LNCAP (cell line): Measurements from ENCODE around the gene KRT1.
A peak's percentile ranks its signal among the peaks of the same experiment; 100 is the strongest.

Experiments
- TF ChIP-seq, protein P1 (sequence below): fragments of 450-650 bp; IDR thresholded peaks from 2 replicates; pipeline ENCODE4 v1.5.1; 2017; ENCODE audit warnings: mild to moderate bottlenecking

The KRT1 gene

GRCh38 chr12:52672321-52672933, 7.8 kb downstream of the KRT1 start:
- TF ChIP-seq, protein P1, sequence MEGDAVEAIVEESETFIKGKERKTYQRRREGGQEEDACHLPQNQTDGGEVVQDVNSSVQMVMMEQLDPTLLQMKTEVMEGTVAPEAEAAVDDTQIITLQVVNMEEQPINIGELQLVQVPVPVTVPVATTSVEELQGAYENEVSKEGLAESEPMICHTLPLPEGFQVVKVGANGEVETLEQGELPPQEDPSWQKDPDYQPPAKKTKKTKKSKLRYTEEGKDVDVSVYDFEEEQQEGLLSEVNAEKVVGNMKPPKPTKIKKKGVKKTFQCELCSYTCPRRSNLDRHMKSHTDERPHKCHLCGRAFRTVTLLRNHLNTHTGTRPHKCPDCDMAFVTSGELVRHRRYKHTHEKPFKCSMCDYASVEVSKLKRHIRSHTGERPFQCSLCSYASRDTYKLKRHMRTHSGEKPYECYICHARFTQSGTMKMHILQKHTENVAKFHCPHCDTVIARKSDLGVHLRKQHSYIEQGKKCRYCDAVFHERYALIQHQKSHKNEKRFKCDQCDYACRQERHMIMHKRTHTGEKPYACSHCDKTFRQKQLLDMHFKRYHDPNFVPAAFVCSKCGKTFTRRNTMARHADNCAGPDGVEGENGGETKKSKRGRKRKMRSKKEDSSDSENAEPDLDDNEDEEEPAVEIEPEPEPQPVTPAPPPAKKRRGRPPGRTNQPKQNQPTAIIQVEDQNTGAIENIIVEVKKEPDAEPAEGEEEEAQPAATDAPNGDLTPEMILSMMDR = no peak

DNA sequence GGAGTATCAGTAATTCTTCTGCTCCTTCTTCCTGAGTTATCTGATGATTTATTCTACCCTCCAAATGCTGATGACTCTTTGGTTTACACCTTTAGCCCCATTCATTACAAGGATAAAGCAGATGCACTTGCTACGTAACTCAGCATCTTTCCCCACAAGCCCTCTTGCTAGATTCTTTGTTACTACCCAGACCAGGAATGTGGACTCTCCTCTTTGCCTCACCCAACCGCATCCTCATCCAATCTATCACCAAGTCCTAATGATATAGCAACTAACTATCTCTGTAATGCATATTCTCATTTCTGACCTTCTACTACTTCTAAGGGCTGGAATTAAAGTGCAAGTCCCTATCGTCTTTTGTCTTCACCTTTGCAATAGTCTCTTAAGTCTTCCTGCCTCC, 9.2 kb downstream of the KRT1 start:
- TF ChIP-seq, protein P1 = no peak

- TF ChIP-seq, protein P1 = no peak
These were observed 9.7 kb downstream of the KRT1 start for GRCh38 chr12:52670506-52670905.

DNA sequence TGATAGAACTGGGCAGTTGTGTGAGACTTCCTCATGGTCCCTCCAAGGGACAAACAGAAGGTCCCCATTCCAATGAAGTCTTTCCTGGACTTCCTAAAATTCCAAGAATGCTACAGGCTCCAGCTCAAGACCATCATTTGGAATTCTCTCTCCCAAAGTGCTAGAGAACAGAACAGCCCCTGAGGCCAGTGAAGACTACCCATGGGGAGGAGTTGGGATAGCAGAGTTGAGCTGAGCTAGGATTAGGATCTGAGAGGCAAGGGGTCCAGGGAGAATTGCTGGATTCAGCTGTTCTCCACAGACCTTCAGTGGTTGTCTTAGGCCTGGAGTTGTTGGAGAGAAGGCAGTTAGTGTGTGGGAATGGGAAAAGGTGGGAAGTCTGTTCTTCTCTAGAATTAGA, 10.8 kb downstream of the KRT1 start:
- TF ChIP-seq, protein P1 = no peak

DNA sequence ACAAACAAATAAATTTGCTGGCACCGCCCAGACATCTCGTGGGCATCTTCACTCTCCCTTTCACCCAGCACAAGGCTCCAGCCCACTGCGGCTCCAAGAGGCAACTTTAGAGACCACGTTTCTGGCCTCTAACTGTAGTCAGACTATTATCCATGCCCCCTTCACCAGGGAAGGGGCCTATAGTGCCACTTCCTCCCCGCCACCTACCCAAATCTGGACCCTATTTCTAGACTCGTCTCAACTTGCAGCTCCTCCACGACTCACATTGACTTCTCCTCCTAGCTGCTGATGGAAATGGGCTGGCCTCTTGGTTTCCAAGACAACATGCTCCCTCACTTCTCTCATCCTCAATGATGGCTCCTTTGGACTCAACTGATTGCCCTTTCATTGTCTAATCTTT, 12.3 kb downstream of the KRT1 start:
- TF ChIP-seq, protein P1 = no peak

DNA sequence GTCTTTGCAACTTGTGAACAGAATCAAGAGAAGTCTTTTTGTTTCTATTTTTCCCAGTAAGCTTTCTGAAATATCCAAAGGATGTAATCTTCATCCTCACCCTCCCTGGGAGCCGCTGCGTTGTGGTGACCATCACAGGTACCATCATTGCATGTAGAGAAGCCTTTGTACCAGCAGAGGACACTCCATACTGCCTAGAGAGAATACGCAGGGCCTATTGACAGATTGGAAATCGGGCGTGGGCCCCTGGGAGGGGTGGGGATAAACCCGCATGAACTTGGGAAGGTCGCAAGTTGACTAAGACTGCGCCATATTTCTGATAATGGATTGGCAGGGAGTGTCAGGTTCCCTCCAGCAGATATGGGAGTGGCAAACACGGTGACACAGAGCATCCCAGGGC, 12.7 kb downstream of the KRT1 start:
- TF ChIP-seq, protein P1 = peak; percentile 38

DNA sequence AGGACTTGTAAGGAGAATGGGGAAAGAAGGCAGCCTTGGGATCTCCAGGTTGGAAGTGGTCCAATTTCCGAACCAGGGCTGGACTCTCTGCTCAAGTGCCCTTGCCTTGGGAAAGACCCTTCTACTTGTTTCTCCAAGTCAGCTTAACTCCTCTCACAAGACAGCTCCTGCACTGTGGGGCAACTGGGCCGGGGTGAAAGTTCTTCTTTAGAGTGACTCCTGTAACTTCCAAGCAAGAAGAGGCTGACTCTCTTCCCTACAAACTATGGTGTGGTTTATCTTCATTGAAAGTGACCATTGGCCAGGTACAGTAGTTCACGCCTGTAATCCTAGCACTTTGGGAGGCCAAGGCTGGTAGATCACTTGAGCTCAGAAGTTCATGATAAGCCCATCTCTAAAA, 13.7 kb downstream of the KRT1 start:
- TF ChIP-seq, protein P1 = no peak

DNA sequence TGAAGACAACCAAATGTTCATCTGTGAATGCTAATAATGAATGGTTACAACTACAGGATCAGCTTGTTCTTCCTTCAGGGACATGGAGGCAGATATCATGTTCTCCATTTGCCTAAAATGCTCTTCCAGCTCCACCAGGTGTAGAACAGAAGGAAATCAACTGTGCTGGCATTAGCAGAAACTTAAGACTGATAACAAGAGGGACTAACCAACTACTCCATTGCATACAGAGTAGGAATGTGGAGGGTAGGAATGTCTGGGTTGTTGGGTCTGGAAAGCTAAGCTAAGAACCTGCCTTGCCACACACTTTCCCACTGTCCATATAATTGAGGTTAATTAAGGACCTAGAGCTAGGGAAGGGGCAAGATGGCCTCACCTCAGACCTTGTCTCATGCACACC, 16.8 kb downstream of the KRT1 start:
- TF ChIP-seq, protein P1 = no peak
